ENCODE measurements around the gene ARHGAP22.

Gene ARHGAP22

GRCh38 chr10:48552946-48553564 is 51.8 kb downstream of the ARHGAP22 start:
- DNase-seq (ENCODE audit: low spot score) = no peak

GRCh38 chr10:48551861-48552591 is 52.8 kb downstream of the ARHGAP22 start:
- DNase-seq (ENCODE audit: low spot score) = peak; percentile 63

- no peak for DNase-seq (ENCODE audit: low spot score)
Measured at GRCh38 chr10:48550977-48551376, 53.9 kb downstream of the ARHGAP22 start.

- DNase-seq (ENCODE audit: low spot score) = no peak
Measured at GRCh38 chr10:48550071-48550691, 54.7 kb downstream of the ARHGAP22 start.

GRCh38 chr10:48549236-48549635 is 55.6 kb downstream of the ARHGAP22 start:
- no peak for DNase-seq (ENCODE audit: low spot score)

GRCh38 chr10:48548531-48549135 is 56.2 kb downstream of the ARHGAP22 start:
- DNase-seq (ENCODE audit: low spot score) = no peak

GRCh38 chr10:48547981-48548380 is 56.9 kb downstream of the ARHGAP22 start:
- DNase-seq (ENCODE audit: low spot score) = no peak

- no peak for DNase-seq (ENCODE audit: low spot score)
Measured at GRCh38 chr10:48547061-48547895, 57.6 kb downstream of the ARHGAP22 start.

GRCh38 chr10:48545462-48546145 is 59.3 kb downstream of the ARHGAP22 start:
- DNase-seq (ENCODE audit: low spot score) = no peak

- no peak for DNase-seq (ENCODE audit: low spot score)
Measured at GRCh38 chr10:48543182-48543844, 61.6 kb downstream of the ARHGAP22 start.

GRCh38 chr10:48542471-48543181 is 62.2 kb downstream of the ARHGAP22 start:
- DNase-seq (ENCODE audit: low spot score) = no peak

GRCh38 chr10:48541144-48541795 is 63.6 kb downstream of the ARHGAP22 start:
- no peak for DNase-seq (ENCODE audit: low spot score)

GRCh38 chr10:48538611-48539010 is 66.3 kb downstream of the ARHGAP22 start:
- no peak for DNase-seq (ENCODE audit: low spot score)

GRCh38 chr10:48536916-48537890 is 67.7 kb downstream of the ARHGAP22 start:
- DNase-seq (ENCODE audit: low spot score) = no peak

GRCh38 chr10:48536156-48536500 is 68.7 kb downstream of the ARHGAP22 start:
- no peak for DNase-seq (ENCODE audit: low spot score)

- DNase-seq (ENCODE audit: low spot score) = no peak
Measured at GRCh38 chr10:48535416-48536155, 69.3 kb downstream of the ARHGAP22 start.

GRCh38 chr10:48533951-48534720 is 70.7 kb downstream of the ARHGAP22 start:
- DNase-seq (ENCODE audit: low spot score) = no peak

All from cerebellar cortex (tissue), 1 donor.